NCI-H187 treated with DMSO at 0.1 percent for 48 hours (cell line): Measurements from ENCODE around the gene COL27A1.

ENCODE experiments used
- DNase-seq: peaks from one replicate; lab custom pipeline; 2025; lab: John Stamatoyannopoulos, UW

Gene COL27A1

GRCh38 chr9:114155263-114155994 lies at the start of gene COL27A1:
COL27A1 (plus strand) TSS chr9:114155537; CDS start chr9:114155951, 414 bp downstream.
- no peak for DNase-seq

- no peak for DNase-seq
These were observed 47.9 kb upstream of the COL27A1 start for GRCh38 chr9:114107286-114108001.

- no peak for DNase-seq
These were observed 47.1 kb upstream of the COL27A1 start for GRCh38 chr9:114108016-114108833.

GRCh38 chr9:114109124-114109523 lies 46.2 kb upstream of the COL27A1 start:
- no peak for DNase-seq

GRCh38 chr9:114110180-114110579 lies 45.2 kb upstream of the COL27A1 start:
- DNase-seq: no peak

- no peak for DNase-seq
These were observed 43.0 kb upstream of the COL27A1 start for GRCh38 chr9:114112325-114112724.

GRCh38 chr9:114112778-114113584 lies 42.4 kb upstream of the COL27A1 start:
- DNase-seq: no peak

- no peak for DNase-seq
These were observed 41.0 kb upstream of the COL27A1 start for GRCh38 chr9:114114364-114114763.

GRCh38 chr9:114115654-114116125 lies 39.6 kb upstream of the COL27A1 start:
- no peak for DNase-seq

GRCh38 chr9:114116126-114116747 lies 39.1 kb upstream of the COL27A1 start:
- DNase-seq: no peak

- no peak for DNase-seq
These were observed 37.7 kb upstream of the COL27A1 start for GRCh38 chr9:114117614-114117995.

GRCh38 chr9:114117996-114118830 lies 37.1 kb upstream of the COL27A1 start:
- DNase-seq: no peak

GRCh38 chr9:114119242-114120191 lies 35.8 kb upstream of the COL27A1 start:
- no peak for DNase-seq

- no peak for DNase-seq
These were observed 34.9 kb upstream of the COL27A1 start for GRCh38 chr9:114120192-114121014.

GRCh38 chr9:114121227-114122135 lies 33.9 kb upstream of the COL27A1 start:
- no peak for DNase-seq

GRCh38 chr9:114122136-114123027 lies 33.0 kb upstream of the COL27A1 start:
- DNase-seq: no peak
